ENCODE data around the gene AGAP3. TPM values are rescaled to one million over a fixed set of nuclear protein-coding genes. Genes with fewer than 3 reads are reported as not detected.

AGAP3 gene
- polyA plus RNA-seq, 3 donors: 6.4 to 133 (median 6.8) TPM

- Histone ChIP-seq H3K9me3 (replicated peaks in 1 of 2; ENCODE audit: control insufficient read depth in 1 of 2, insufficient read depth in 1 of 2, low read length in 2 of 2) (no peaks in the 10 kb centered on the region), H3K9ac (ENCODE audit: insufficient read depth, low read length, poor library complexity, severe bottlenecking) (no peak overlapping the region), H3K4me3 (replicated peaks in 1 of 3; ENCODE audit: low read depth in 2 of 3, low read length in 3 of 3) (no peak overlapping the region), H3K36me3 (replicated peaks in 1 of 2; ENCODE audit: control insufficient read depth in 1 of 2, insufficient read depth in 2 of 2, low read length in 2 of 2) (peaks cover 41 to 87% of the 10 kb centered on the region in 2 donors), H4K20me1 (ENCODE audit: insufficient read depth, low read length) (peaks cover 47% of the 10 kb centered on the region), H3K4me2 (replicated peaks; ENCODE audit: extremely low read depth, low read length, poor library complexity, severe bottlenecking) (no peak overlapping the region), H3K27ac (ENCODE audit: low read depth in 1 of 2, low read length in 2 of 2) (no peak overlapping the region), H3K4me1 (ENCODE audit: control insufficient read depth in 1 of 2, insufficient read depth in 2 of 2, low read length in 2 of 2) (no peaks in the 10 kb centered on the region), H2AFZ (ENCODE audit: insufficient read depth, low read depth, low read length, poor library complexity, severe bottlenecking) (no peak overlapping the region), H3K27me3 (ENCODE audit: control insufficient read depth in 2 of 2, insufficient read depth in 2 of 2, low read length in 2 of 2) (no peaks in the 10 kb centered on the region), H3K79me2 (ENCODE audit: insufficient read depth, low read length) (no peaks in the 10 kb centered on the region)
- H3K9me3 Mint-ChIP-seq: no peaks in the 10 kb centered on the region
- DNase-seq: no peak
- no peak overlapping the region for H3K4me3 Mint-ChIP-seq
- H3K27me3 Mint-ChIP-seq (ENCODE audit: low read depth in 3 of 3): peaks cover 2 to 12% (median 3%) of the 10 kb centered on the region in 3 donors
- intact Hi-C loops (cut with micrococcal nuclease): no loop called here
- WGBS (ENCODE audit: insufficient coverage): 92% methylated on average over 17 of the region's 28 CpGs
- no peaks in the 10 kb centered on the region for H3K4me1 Mint-ChIP-seq
- TF ChIP-seq CTCF (IDR thresholded peaks at IDR 0.05): no peak
- H3K27ac Mint-ChIP-seq: no peak overlapping the region
- H3K36me3 Mint-ChIP-seq: peaks cover 57 to 70% of the 10 kb centered on the region in 2 donors
Observed at GRCh38 chr7:151129117-151129959, 43.1 kb downstream of the AGAP3 start.

- no peak overlapping the region for H3K9ac ChIP-seq (ENCODE audit: insufficient read depth, low read length, poor library complexity, severe bottlenecking)
- no peak overlapping the region for H3K4me3 ChIP-seq (replicated peaks in 1 of 3; ENCODE audit: low read depth in 2 of 3, low read length in 3 of 3)
- no peak overlapping the region for H3K4me2 ChIP-seq (replicated peaks; ENCODE audit: extremely low read depth, low read length, poor library complexity, severe bottlenecking)
- WGBS (ENCODE audit: insufficient coverage): 98% methylated on average over 6 of the region's 9 CpGs
- H3K36me3 ChIP-seq (replicated peaks in 1 of 2; ENCODE audit: control insufficient read depth in 1 of 2, insufficient read depth in 2 of 2, low read length in 2 of 2): peaks cover 43 to 87% of the 10 kb centered on the region in 2 donors
- H3K79me2 ChIP-seq (ENCODE audit: insufficient read depth, low read length): no peaks in the 10 kb centered on the region
- no peaks in the 10 kb centered on the region for H3K4me1 ChIP-seq (ENCODE audit: control insufficient read depth in 1 of 2, insufficient read depth in 2 of 2, low read length in 2 of 2)
- Mint-ChIP-seq H3K4me3 (no peak overlapping the region), H3K27ac (peak overlapping the region in 1 of 7 donors; percentile 53), H3K4me1 (no peaks in the 10 kb centered on the region), H3K27me3 (ENCODE audit: low read depth in 3 of 3) (peaks cover 0 to 8% (median 2%) of the 10 kb centered on the region in 3 donors), H3K36me3 (peaks cover 54 to 70% of the 10 kb centered on the region in 2 donors), H3K9me3 (no peaks in the 10 kb centered on the region)
- no peaks in the 10 kb centered on the region for H3K9me3 ChIP-seq (replicated peaks in 1 of 2; ENCODE audit: control insufficient read depth in 1 of 2, insufficient read depth in 1 of 2, low read length in 2 of 2)
- intact Hi-C loops (cut with micrococcal nuclease): no loop called here
- no peaks in the 10 kb centered on the region for H3K27me3 ChIP-seq (ENCODE audit: control insufficient read depth in 2 of 2, insufficient read depth in 2 of 2, low read length in 2 of 2)
- TF ChIP-seq CTCF (IDR thresholded peaks at IDR 0.05): no peak
- H2AFZ ChIP-seq (ENCODE audit: insufficient read depth, low read depth, low read length, poor library complexity, severe bottlenecking): no peak overlapping the region
- no peak for DNase-seq
- peaks cover 40% of the 10 kb centered on the region for H4K20me1 ChIP-seq (ENCODE audit: insufficient read depth, low read length)
- H3K27ac ChIP-seq (ENCODE audit: low read depth in 1 of 2, low read length in 2 of 2): no peak overlapping the region
Observed at GRCh38 chr7:151129960-151130591, 43.8 kb downstream of the AGAP3 start.

All from CD14-positive monocyte (primary cell).